Parathyroid adenoma (tissue), 2 donors: ENCODE results near the gene LPAR1.

ENCODE experiments used
- H2AFZ ChIP-seq: fragments of 300-600 bp; sonication (generic); one replicate; pipeline ENCODE4 v1.7.0; 2017; ENCODE audit warnings: antibody characterized with exemption, mild to moderate bottlenecking
- H3K27ac ChIP-seq: fragments of 300-600 bp; sonication (generic); one replicate; pipeline ENCODE4 v1.7.0; 2017
- H3K27me3 ChIP-seq: fragments of 300-600 bp; sonication (generic); one replicate; pipeline ENCODE4 v1.7.0; 2017; ENCODE audit warnings: low read length; ENCODE audit not compliant: control insufficient read depth, insufficient read depth
- H3K36me3 ChIP-seq: fragments of 300-600 bp; sonication (generic); one replicate; pipeline ENCODE4 v1.7.0; 2017; ENCODE audit warnings: low read length; ENCODE audit not compliant: control insufficient read depth, insufficient read depth
- H3K4me1 ChIP-seq: fragments of 300-600 bp; sonication (generic); one replicate; pipeline ENCODE4 v1.7.0; 2017; ENCODE audit warnings: control low read depth
- H3K4me2 ChIP-seq: fragments of 300-600 bp; sonication (generic); one replicate; pipeline ENCODE4 v1.7.0; 2017; ENCODE audit warnings: low read length
- H3K4me3 ChIP-seq: fragments of 300-600 bp; sonication (generic); one replicate; pipeline ENCODE4 v1.7.0; 2017; ENCODE audit warnings: low read depth, low read length
- H3K79me2 ChIP-seq: fragments of 300-600 bp; sonication (generic); one replicate; pipeline ENCODE4 v1.7.0; 2017; ENCODE audit warnings: control low read depth
- H3K9ac ChIP-seq: fragments of 300-600 bp; sonication (generic); one replicate; pipeline ENCODE4 v1.7.0; 2017; ENCODE audit warnings: mild to moderate bottlenecking
- H3K9me3 ChIP-seq: fragments of 300-600 bp; sonication (generic); one replicate; pipeline ENCODE4 v1.7.0; 2017; ENCODE audit warnings: low read length; ENCODE audit not compliant: control insufficient read depth
- TF ChIP-seq, protein P1 (sequence below): fragments of 300-600 bp; sonication (generic); IDR thresholded peaks from one replicate; pipeline ENCODE4 v1.7.0; 2017; ENCODE audit warnings: antibody characterized with exemption, mild to moderate bottlenecking
- donor health status: primary hyperparathyroidism.

The LPAR1 gene

DNA sequence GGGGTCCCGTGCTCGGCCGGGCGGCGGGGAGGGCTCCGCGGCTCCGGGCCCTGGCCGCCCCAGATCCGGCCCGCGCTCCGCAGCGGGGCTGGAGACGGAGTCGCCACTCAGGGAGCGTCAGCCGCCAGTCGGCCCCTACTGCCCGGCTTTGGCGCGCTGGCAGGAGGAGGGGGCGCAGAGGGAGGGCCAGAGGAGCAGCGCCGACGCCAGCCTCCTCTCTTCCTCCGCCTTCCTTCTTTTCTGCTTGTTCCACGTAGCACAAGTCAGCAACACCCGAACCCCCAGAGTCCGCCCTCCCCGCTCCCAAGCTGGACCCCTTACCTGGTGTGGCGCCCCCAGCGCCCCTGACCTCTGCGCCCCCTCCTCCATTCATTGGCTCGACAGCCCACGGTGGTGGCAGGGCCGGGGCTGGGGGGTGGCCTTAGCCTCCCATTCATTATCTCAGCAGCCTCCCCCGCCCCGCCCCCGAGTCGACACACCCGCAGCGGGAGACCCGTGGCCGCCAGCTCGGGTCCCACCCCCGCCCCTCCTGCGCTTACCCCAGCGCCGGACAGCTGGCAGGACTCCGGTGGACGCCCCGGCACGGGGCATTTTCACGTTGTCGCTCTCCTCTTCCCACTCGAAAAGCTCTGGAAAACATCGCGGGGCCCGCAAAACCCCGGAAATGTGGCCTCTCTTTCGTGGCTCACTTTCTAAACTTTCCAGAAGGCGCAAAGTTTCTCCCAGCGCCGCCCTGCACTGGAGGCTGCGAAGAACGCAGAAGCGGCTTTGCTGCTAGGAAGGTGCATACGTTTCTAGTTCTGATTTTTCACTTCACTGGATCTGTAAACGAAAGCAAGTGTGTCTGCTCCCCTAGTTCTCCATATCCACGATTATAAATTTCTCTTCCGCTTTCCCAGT is at the start of gene LPAR1:
Gene LPAR1, minus strand, starts transcription at position 140 of the 900 bp plus-strand sequence. CDS start 66,353 bp downstream, outside the sequence.
- Histone ChIP-seq H2AFZ (no peak within 1 kb of the TSS), H3K4me2 (peak within 1 kb of the TSS; percentile 81)

GRCh38 chr9:111078391-111079038 is 40.2 kb upstream of the LPAR1 start:
- TF ChIP-seq, protein P1, sequence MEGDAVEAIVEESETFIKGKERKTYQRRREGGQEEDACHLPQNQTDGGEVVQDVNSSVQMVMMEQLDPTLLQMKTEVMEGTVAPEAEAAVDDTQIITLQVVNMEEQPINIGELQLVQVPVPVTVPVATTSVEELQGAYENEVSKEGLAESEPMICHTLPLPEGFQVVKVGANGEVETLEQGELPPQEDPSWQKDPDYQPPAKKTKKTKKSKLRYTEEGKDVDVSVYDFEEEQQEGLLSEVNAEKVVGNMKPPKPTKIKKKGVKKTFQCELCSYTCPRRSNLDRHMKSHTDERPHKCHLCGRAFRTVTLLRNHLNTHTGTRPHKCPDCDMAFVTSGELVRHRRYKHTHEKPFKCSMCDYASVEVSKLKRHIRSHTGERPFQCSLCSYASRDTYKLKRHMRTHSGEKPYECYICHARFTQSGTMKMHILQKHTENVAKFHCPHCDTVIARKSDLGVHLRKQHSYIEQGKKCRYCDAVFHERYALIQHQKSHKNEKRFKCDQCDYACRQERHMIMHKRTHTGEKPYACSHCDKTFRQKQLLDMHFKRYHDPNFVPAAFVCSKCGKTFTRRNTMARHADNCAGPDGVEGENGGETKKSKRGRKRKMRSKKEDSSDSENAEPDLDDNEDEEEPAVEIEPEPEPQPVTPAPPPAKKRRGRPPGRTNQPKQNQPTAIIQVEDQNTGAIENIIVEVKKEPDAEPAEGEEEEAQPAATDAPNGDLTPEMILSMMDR = no peak

More for the DNA sequence above, at the start of gene LPAR1:
- TF ChIP-seq, protein P1 = no peak
- Histone ChIP-seq H3K36me3 (no peaks in the 10 kb centered on the region), H3K9ac (no peak within 1 kb of the TSS), H3K79me2 (no peaks in the 10 kb centered on the region), H3K27ac (no peak within 1 kb of the TSS), H3K27me3 (no peaks in the 10 kb centered on the region), H3K4me1 (no peaks in the 10 kb centered on the region), H3K4me3 (peak within 1 kb of the TSS; percentile 51), H3K9me3 (no peaks in the 10 kb centered on the region)

GRCh38 chr9:111076519-111076918 is 38.2 kb upstream of the LPAR1 start:
- no peak overlapping the region for H2AFZ ChIP-seq
- no peak overlapping the region for H3K27ac ChIP-seq

More at GRCh38 chr9:111078391-111079038, 40.2 kb upstream of the LPAR1 start:
- Histone ChIP-seq H3K79me2 (no peaks in the 10 kb centered on the region), H3K4me3 (no peak overlapping the region), H3K9ac (no peak overlapping the region), H3K27me3 (no peaks in the 10 kb centered on the region), H3K27ac (no peak overlapping the region), H3K4me2 (no peak overlapping the region), H3K4me1 (no peaks in the 10 kb centered on the region), H2AFZ (no peak overlapping the region), H3K36me3 (no peaks in the 10 kb centered on the region), H3K9me3 (no peaks in the 10 kb centered on the region)

GRCh38 chr9:111076042-111076441 is 37.8 kb upstream of the LPAR1 start:
- TF ChIP-seq, protein P1 = no peak
- Histone ChIP-seq H3K4me3 (no peak overlapping the region), H3K27ac (no peak overlapping the region)

More at GRCh38 chr9:111076519-111076918, 38.2 kb upstream of the LPAR1 start:
- Histone ChIP-seq H3K36me3 (no peaks in the 10 kb centered on the region), H3K79me2 (no peaks in the 10 kb centered on the region), H3K9me3 (no peaks in the 10 kb centered on the region), H3K9ac (no peak overlapping the region), H3K4me3 (no peak overlapping the region), H3K4me2 (no peak overlapping the region), H3K27me3 (no peaks in the 10 kb centered on the region), H3K4me1 (no peaks in the 10 kb centered on the region)
- TF ChIP-seq, protein P1 = no peak

More at GRCh38 chr9:111076042-111076441, 37.8 kb upstream of the LPAR1 start:
- no peak overlapping the region for H3K9ac ChIP-seq
- H2AFZ ChIP-seq = no peak overlapping the region
- no peak overlapping the region for H3K4me2 ChIP-seq
- H3K27me3 ChIP-seq = no peaks in the 10 kb centered on the region
- H3K9me3 ChIP-seq = no peaks in the 10 kb centered on the region
- H3K36me3 ChIP-seq = no peaks in the 10 kb centered on the region
- no peaks in the 10 kb centered on the region for H3K4me1 ChIP-seq
- no peaks in the 10 kb centered on the region for H3K79me2 ChIP-seq
